Measurements from ENCODE around the gene PPM1H. TPM values are rescaled to one million over a fixed set of nuclear protein-coding genes. Genes with fewer than 3 reads are reported as not detected.

PPM1H gene
- total RNA-seq, 1 experiment from 2014 or later: 33.3 TPM

- DNase-seq (ENCODE audit: low read depth): peak; percentile 91
- in situ Hi-C loops (cut with HindIII; ENCODE audit: low pct_unique_long_range_greater_than_20kb, low sequenced_read_pairs): loop anchor here (25.0 kb wide), 1 partner anchor 356 kb away; no protein-coding TSS in a partner anchor
Observed at GRCh38 chr12:62793256-62794217, 141.4 kb downstream of the PPM1H start.

- in situ Hi-C loops (cut with HindIII; ENCODE audit: low pct_unique_long_range_greater_than_20kb, low sequenced_read_pairs): loop anchor here (25.0 kb wide), 1 partner anchor 355 kb away; no protein-coding TSS in a partner anchor
- no peak for DNase-seq (ENCODE audit: low read depth)
Observed at GRCh38 chr12:62792236-62792870, 142.6 kb downstream of the PPM1H start.

GRCh38 chr12:62789851-62790250, 145.1 kb downstream of the PPM1H start:
- no peak for DNase-seq (ENCODE audit: low read depth)
- in situ Hi-C loops (cut with HindIII; ENCODE audit: low pct_unique_long_range_greater_than_20kb, low sequenced_read_pairs): loop anchor here (10.0 to 25.0 kb wide), 2 partner anchors 185 to 353 kb away; no protein-coding TSS in a partner anchor

- in situ Hi-C loops (cut with HindIII; ENCODE audit: low pct_unique_long_range_greater_than_20kb, low sequenced_read_pairs): loop anchor here (10.0 to 25.0 kb wide), 2 partner anchors 183 to 350 kb away; no protein-coding TSS in a partner anchor
- DNase-seq (ENCODE audit: low read depth): no peak
Observed at GRCh38 chr12:62787611-62788010, 147.3 kb downstream of the PPM1H start.

- in situ Hi-C loops (cut with HindIII; ENCODE audit: low pct_unique_long_range_greater_than_20kb, low sequenced_read_pairs): loop anchor here (10.0 to 25.0 kb wide), 2 partner anchors 182 to 350 kb away; no protein-coding TSS in a partner anchor
- DNase-seq (ENCODE audit: low read depth): no peak
Observed at GRCh38 chr12:62787023-62787422, 147.9 kb downstream of the PPM1H start.

- in situ Hi-C loops (cut with HindIII; ENCODE audit: low pct_unique_long_range_greater_than_20kb, low sequenced_read_pairs): loop anchor here (10.0 to 25.0 kb wide), 2 partner anchors 181 to 349 kb away; no protein-coding TSS in a partner anchor
- DNase-seq (ENCODE audit: low read depth): peak; percentile 81
Observed at GRCh38 chr12:62785941-62786559, 148.9 kb downstream of the PPM1H start.

GRCh38 chr12:62784576-62784975, 150.4 kb downstream of the PPM1H start:
- in situ Hi-C loops (cut with HindIII; ENCODE audit: low pct_unique_long_range_greater_than_20kb, low sequenced_read_pairs): loop anchor here (10.0 to 25.0 kb wide), 2 partner anchors 180 to 347 kb away; no protein-coding TSS in a partner anchor
- DNase-seq (ENCODE audit: low read depth): no peak

- no peak for DNase-seq (ENCODE audit: low read depth)
- in situ Hi-C loops (cut with HindIII; ENCODE audit: low pct_unique_long_range_greater_than_20kb, low sequenced_read_pairs): loop anchor here (10.0 to 25.0 kb wide), 2 partner anchors 179 to 347 kb away; no protein-coding TSS in a partner anchor
Observed at GRCh38 chr12:62783881-62784280, 151.1 kb downstream of the PPM1H start.

- DNase-seq (ENCODE audit: low read depth): no peak
- in situ Hi-C loops (cut with HindIII; ENCODE audit: low pct_unique_long_range_greater_than_20kb, low sequenced_read_pairs): loop anchor here (10.0 to 25.0 kb wide), 2 partner anchors 177 to 344 kb away; no protein-coding TSS in a partner anchor
Observed at GRCh38 chr12:62781136-62781880, 153.6 kb downstream of the PPM1H start.

GRCh38 chr12:62779488-62779887, 155.5 kb downstream of the PPM1H start:
- in situ Hi-C loops (cut with HindIII; ENCODE audit: low pct_unique_long_range_greater_than_20kb, low sequenced_read_pairs): loop anchor here (25.0 kb wide), 1 partner anchor 342 kb away; no protein-coding TSS in a partner anchor
- DNase-seq (ENCODE audit: low read depth): no peak

GRCh38 chr12:62778187-62778586, 156.8 kb downstream of the PPM1H start:
- no peak for DNase-seq (ENCODE audit: low read depth)
- in situ Hi-C loops (cut with HindIII; ENCODE audit: low pct_unique_long_range_greater_than_20kb, low sequenced_read_pairs): loop anchor here (25.0 kb wide), 1 partner anchor 341 kb away; no protein-coding TSS in a partner anchor

GRCh38 chr12:62776997-62777396, 158.0 kb downstream of the PPM1H start:
- in situ Hi-C loops (cut with HindIII; ENCODE audit: low pct_unique_long_range_greater_than_20kb, low sequenced_read_pairs): loop anchor here (25.0 kb wide), 1 partner anchor 340 kb away; no protein-coding TSS in a partner anchor
- no peak for DNase-seq (ENCODE audit: low read depth)

GRCh38 chr12:62776575-62776974, 158.4 kb downstream of the PPM1H start:
- in situ Hi-C loops (cut with HindIII; ENCODE audit: low pct_unique_long_range_greater_than_20kb, low sequenced_read_pairs): loop anchor here (25.0 kb wide), 1 partner anchor 339 kb away; no protein-coding TSS in a partner anchor
- DNase-seq (ENCODE audit: low read depth): no peak

- no peak for DNase-seq (ENCODE audit: low read depth)
- in situ Hi-C loops (cut with HindIII; ENCODE audit: low pct_unique_long_range_greater_than_20kb, low sequenced_read_pairs): loop anchor here (25.0 kb wide), 1 partner anchor 337 kb away; no protein-coding TSS in a partner anchor
Observed at GRCh38 chr12:62774794-62775193, 160.2 kb downstream of the PPM1H start.

- no peak for DNase-seq (ENCODE audit: low read depth)
- in situ Hi-C loops (cut with HindIII; ENCODE audit: low pct_unique_long_range_greater_than_20kb, low sequenced_read_pairs): no loop called here
Observed at GRCh38 chr12:62772416-62772955, 162.5 kb downstream of the PPM1H start.

- no peak for DNase-seq (ENCODE audit: low read depth)
- in situ Hi-C loops (cut with HindIII; ENCODE audit: low pct_unique_long_range_greater_than_20kb, low sequenced_read_pairs): no loop called here
Observed at GRCh38 chr12:62771828-62772227, 163.1 kb downstream of the PPM1H start.

GRCh38 chr12:62770381-62770780, 164.6 kb downstream of the PPM1H start:
- in situ Hi-C loops (cut with HindIII; ENCODE audit: low pct_unique_long_range_greater_than_20kb, low sequenced_read_pairs): no loop called here
- no peak for DNase-seq (ENCODE audit: low read depth)

Data from Caki2 (cell line).